ENCODE measurements around the gene ACTL8. TPM values are rescaled to one million over a fixed set of nuclear protein-coding genes. Genes with fewer than 3 reads are reported as not detected.

The ACTL8 gene
- total and polyA plus RNA-seq, 11 donors: not detected

- ATAC-seq (no peak), DNase-seq (peak in 1 of 5 donors; percentile 26)
- no peak for TF ChIP-seq CTCF (IDR thresholded peaks at IDR 0.05)
- WGBS, 4 donors: 46 to 58% (median 52%) methylated on average over 7 of the region's 7 CpGs
- intact Hi-C loops (cut with DNase I): no loop called here
- Histone ChIP-seq H3K27ac (no peak overlapping the region), H3K4me1 (no peaks in the 10 kb centered on the region), H3K4me3 (no peak overlapping the region), H3K36me3 (no peaks in the 10 kb centered on the region), H3K27me3 (peaks cover 0 to 3% (median 0%) of the 10 kb centered on the region in 9 donors), H3K9me3 (peaks cover 0 to 62% (median 40%) of the 10 kb centered on the region in 12 donors)
These were observed 4.0 kb downstream of the ACTL8 start for GRCh38 chr1:17759114-17759513.

GRCh38 chr1:17762313-17762712 is 7.2 kb downstream of the ACTL8 start:
- intact Hi-C loops (cut with DNase I): no loop called here
- Histone ChIP-seq H3K4me1 (peaks cover 0 to 5% (median 0%) of the 10 kb centered on the region in 12 donors), H3K27me3 (peaks cover 0 to 21% (median 0%) of the 10 kb centered on the region in 9 donors), H3K27ac (no peak overlapping the region), H3K4me3 (no peak overlapping the region), H3K36me3 (no peaks in the 10 kb centered on the region), H3K9me3 (peaks cover 0 to 33% (median 21%) of the 10 kb centered on the region in 12 donors)
- ATAC-seq: no peak
- no peak for DNase-seq
- WGBS, 4 donors: 79 to 87% (median 82%) methylated on average over 3 to 11 of the region's 11 CpGs
- TF ChIP-seq CTCF (IDR thresholded peaks at IDR 0.05): no peak
- no peak for TF ChIP-seq POLR2A (IDR thresholded peaks at IDR 0.05)

GRCh38 chr1:17763417-17763816 is 8.3 kb downstream of the ACTL8 start:
- peaks cover 0 to 25% (median 18%) of the 10 kb centered on the region in 12 donors for H3K9me3 ChIP-seq
- no peaks in the 10 kb centered on the region for H3K36me3 ChIP-seq
- WGBS, 4 donors: 59 to 67% (median 66%) methylated on average over 8 of the region's 8 CpGs
- no peak overlapping the region for H3K27ac ChIP-seq
- H3K4me3 ChIP-seq: no peak overlapping the region
- intact Hi-C loops (cut with DNase I): no loop called here
- no peak for TF ChIP-seq POLR2A (IDR thresholded peaks at IDR 0.05)
- TF ChIP-seq CTCF (IDR thresholded peaks at IDR 0.05): no peak
- no peak for DNase-seq
- H3K4me1 ChIP-seq: peaks cover 0 to 10% (median 0%) of the 10 kb centered on the region in 12 donors
- peaks cover 0 to 21% (median 0%) of the 10 kb centered on the region in 9 donors for H3K27me3 ChIP-seq
- ATAC-seq: no peak

- 70 to 89% (median 72%) methylated on average over 5 of the region's 5 CpGs for WGBS, 4 donors
- intact Hi-C loops (cut with DNase I): no loop called here
- no peak for DNase-seq
These were observed 8.9 kb downstream of the ACTL8 start for GRCh38 chr1:17763995-17764394.

More at GRCh38 chr1:17763995-17764394, 8.9 kb downstream of the ACTL8 start:
- Histone ChIP-seq H3K4me1 (peaks cover 0 to 10% (median 0%) of the 10 kb centered on the region in 12 donors), H3K9me3 (peaks cover 0 to 19% (median 15%) of the 10 kb centered on the region in 12 donors), H3K27me3 (peaks cover 0 to 21% (median 0%) of the 10 kb centered on the region in 9 donors), H3K27ac (no peak overlapping the region), H3K36me3 (no peaks in the 10 kb centered on the region), H3K4me3 (no peak overlapping the region)
- TF ChIP-seq POLR2A (IDR thresholded peaks at IDR 0.05): no peak
- no peak for TF ChIP-seq CTCF (IDR thresholded peaks at IDR 0.05)
- no peak for ATAC-seq

All from heart left ventricle (tissue), 16 donors.